GM12891 (cell line): ENCODE data around the gene AOC2.
A peak's percentile ranks its signal among the peaks of the same experiment; 100 is the strongest.

ENCODE experiments used
- DNase-seq: peaks from one replicate; pipeline ENCODE4 v3.0.0; 2011; ENCODE audit warnings: low spot score; ENCODE audit not compliant: insufficient read length
- FAIRE-seq: peaks from 2 replicates; lab custom pipeline; 2011; peaks lifted over from hg19 to GRCh38; lab: Jason Lieb, UNC
- PAX5 ChIP-seq: IDR thresholded peaks from 2 replicates; pipeline ENCODE4 v1.6.1; 2011; ENCODE audit warnings: low read length, moderate library complexity, mild to moderate bottlenecking; ENCODE audit not compliant: insufficient read depth, severe bottlenecking
- POLR2A ChIP-seq: IDR thresholded peaks from 2 replicates; pipeline ENCODE4 v1.6.1; 2011; ENCODE audit warnings: low read depth, low read length, control low read depth
- POLR2AphosphoS5 ChIP-seq: IDR thresholded peaks from 2 replicates; pipeline ENCODE4 v1.6.1; 2011; ENCODE audit warnings: low read depth, low read length, control low read depth
- POU2F2 ChIP-seq: IDR thresholded peaks from 2 replicates; pipeline ENCODE4 v1.6.1; 2011; ENCODE audit warnings: low read depth, mild to moderate bottlenecking, control low read depth, low read length, moderate library complexity
- SPI1 ChIP-seq: IDR thresholded peaks from 2 replicates; pipeline ENCODE4 v1.6.1; 2011; ENCODE audit warnings: low read depth, low read length, control low read depth
- TAF1 ChIP-seq: IDR thresholded peaks from 2 replicates; pipeline ENCODE4 v1.6.1; 2011; ENCODE audit warnings: low read depth, low read length, control low read depth

The AOC2 gene

DNA sequence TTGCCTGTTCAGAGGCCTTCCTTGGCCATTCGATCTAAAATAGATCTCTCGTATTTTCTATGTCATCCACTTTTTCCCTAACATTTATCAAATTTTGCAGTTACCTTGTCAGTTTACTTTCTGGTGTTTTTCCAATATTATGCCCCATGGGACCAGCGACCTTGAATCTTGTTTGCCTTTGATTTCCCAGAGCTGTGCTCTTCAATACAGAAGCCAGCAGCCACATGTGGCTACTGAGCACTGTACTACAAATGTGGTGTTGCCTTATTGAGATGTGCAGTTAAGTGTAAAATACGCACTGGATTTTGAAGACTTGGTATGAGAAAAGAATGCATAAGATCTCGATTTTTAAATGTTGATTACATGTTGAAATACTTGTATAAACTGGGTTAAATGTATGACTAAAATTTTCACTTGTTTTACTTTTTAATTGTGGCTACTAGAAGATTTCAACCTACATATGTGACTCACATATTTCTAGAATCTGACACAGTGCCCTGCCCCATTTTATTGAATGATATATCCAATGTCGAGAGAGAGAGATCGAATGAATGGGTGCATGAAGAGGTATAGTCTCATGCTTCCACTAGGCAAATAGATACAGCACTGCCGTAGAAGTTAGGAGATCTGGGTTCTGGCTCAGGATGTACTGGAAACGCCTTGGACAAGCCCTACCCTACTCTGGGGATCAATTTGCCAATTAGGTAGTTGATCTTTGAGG, 12.0 kb upstream of the AOC2 start:
- DNase-seq (no peak), FAIRE-seq (peak; percentile 33)
- TF ChIP-seq PAX5 (no peak), POU2F2 (no peak), TAF1 (no peak), POLR2A (no peak), SPI1 (no peak)

DNA sequence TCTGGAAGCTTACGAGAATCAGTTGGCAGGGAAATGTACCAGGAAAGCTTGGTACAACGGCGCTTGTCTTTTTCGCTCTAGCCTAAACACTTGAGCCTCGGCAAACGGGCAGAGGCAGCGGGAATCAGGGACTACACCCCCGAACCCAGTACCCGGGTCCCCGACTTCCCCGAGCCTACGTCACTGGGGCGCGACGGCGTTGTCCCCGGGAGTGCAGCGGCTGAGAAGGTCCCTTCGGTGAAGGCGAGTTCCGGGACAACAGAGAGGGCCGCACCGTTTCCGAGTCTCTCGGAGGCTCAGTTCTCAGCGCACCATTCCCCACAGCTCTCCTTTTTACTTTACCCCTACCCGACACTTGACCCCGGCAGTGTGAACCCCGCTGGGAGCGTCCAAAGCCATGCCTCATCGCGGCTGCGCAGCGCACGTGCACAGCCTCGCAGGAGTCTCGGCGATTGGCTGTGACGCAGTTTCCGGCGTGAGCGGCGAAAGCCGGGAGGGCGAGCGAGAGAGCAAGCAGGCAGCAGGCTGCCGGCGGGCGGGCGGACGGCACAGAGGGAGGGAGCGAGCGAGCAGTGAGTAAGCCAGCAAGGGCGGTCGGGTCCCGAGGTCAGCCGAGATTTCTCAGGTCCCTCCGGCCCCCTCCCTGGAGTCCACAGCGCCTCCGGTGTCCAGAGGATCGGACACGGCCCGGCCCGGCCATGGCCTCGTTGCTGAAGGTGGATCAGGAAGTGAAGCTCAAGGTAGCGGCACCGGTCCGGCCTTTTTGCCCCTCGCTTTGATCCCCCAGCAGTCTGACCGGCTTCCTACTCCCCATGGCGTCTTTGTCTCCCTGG, 11.2 kb upstream of the AOC2 start, which contains the start of gene PSME3:
Gene PSME3 (plus strand): TSS at position 464 of the 833 bp plus-strand sequence. CDS start 235 bp downstream, at position 699.
- FAIRE-seq (peak; percentile 98), DNase-seq (peak; percentile 93)
- TF ChIP-seq POLR2A (peak; percentile 95), SPI1 (no peak), TAF1 (peak; percentile 80), PAX5 (no peak), POU2F2 (no peak; the same call in 1 of the 2 replicates), POLR2AphosphoS5 (peak; percentile 84)

DNA sequence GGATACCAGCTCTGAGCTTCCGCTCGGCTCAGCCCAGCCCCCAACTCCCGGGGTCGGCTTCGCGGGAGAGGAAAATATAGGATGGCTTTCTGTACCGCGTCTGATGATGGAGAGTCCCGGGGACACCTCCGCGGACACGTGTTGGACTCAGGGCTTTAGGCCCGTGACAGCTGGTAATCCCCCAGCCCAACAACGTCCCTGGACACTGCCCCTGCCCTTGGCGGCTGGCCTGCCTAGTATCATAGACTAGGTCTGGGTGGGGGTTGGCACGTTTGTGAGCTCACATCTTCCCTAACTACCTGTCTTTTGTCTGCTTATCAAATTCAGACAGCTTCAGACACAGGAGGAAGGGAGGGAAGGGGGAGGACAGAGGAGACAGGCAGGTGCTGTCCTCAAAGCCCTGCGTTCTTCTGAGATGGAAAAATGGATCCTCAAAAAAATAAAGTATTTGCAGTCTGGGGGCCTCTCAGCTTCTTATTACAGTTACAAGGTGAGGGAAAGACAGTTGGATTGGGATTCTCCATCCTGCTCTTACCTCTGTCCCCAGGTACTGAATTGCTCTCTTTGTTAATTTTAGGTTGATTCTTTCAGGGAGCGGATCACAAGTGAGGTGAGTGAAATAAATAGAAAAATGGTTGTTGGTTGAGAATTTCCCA, 10.5 kb upstream of the AOC2 start:
- FAIRE-seq (peak; percentile 26), DNase-seq (no peak)
- TF ChIP-seq TAF1 = no peak
- no peak for TF ChIP-seq POLR2A
- no peak for TF ChIP-seq PAX5
- no peak for TF ChIP-seq POLR2AphosphoS5
- no peak for TF ChIP-seq SPI1
- no peak for TF ChIP-seq POU2F2

DNA sequence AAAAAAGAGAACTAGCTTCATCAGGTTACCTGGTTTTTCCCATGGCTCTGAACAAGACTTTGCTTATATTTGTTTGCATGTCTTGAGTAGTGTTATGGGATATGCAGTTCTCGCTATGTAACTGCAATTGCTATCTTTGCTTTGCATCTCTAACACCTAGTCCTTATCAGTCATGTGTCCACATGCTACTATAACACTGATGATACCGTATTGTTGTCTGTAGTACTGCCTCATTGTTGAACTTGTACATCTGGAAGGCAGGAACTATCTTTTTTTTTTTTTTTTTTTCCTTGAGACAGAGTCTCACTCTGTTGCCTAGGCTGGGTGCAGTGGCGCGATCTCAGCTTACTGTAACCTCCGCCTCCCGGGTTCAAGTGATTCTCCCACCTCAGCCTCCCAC, 8.6 kb upstream of the AOC2 start:
- FAIRE-seq (no peak), DNase-seq (no peak)
- TF ChIP-seq POLR2AphosphoS5 (no peak), PAX5 (no peak), TAF1 (no peak), POU2F2 (no peak), SPI1 (no peak), POLR2A (no peak)

DNA sequence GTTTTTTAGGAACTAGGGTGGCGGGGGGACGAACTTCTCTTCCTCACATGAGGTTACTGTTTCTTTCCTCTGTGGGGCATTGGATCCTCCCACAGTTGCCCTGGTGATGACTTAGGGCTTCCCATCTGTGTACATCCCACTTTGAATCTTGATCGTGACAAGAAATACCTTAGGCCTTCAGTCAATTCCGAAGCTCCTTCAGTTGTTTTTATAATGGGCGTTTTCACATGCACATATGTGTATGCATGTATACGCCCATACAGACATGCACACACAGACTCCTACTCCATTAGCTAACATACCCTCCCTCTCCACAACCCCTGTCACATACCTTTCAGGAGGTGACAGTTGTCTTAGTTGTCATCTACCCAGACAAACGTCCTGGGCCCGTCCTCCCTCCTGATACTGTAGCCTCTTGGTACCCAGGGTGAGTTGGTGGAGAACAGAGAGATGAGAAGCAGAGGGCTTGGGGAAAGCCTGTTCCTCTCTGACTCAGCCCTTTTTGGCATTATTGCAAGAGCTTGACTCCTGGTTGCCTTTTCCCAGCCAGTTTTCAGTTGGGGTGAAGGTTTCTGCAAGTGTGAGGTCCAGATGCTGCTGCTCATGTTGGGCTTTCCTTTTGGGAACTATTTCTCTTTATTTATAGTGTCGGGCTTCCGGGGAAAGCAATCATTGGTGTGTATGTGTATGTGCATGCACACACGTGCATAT, 2.2 kb upstream of the AOC2 start:
- TF ChIP-seq POLR2AphosphoS5 = no peak
- TF ChIP-seq TAF1 = no peak
- DNase-seq = no peak
- peak; percentile 23 for FAIRE-seq

DNA sequence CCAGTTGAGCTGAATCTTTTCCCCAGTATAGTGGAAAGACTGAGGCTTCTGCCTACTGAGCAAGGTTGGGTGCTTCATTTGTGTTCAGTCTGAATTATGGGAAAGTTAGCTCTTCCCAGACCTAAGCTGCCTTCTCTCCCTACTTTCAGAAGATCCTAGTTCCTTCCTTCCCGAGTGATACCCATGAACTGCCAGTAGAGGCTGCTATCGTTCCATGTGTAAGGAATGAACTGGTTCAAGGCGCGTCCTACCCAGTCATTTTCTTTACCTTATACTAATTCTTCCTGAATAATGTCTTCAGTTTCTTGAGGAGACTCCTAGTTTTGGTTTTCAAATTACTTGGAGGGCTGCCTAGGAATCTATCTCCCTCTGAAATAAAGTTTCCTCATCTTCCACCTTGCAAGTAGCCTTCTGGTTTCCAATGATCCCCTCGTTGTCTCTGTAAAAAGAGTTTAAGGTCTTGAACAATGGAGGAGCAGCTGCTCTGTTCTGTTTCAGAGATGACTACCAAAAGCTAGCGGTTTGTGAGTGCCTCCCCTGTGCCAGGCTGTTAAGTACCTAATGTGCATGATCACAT, 934 bp upstream of the AOC2 start:
- peak; percentile 69 for FAIRE-seq
- no peak for DNase-seq
- TF ChIP-seq TAF1 (no peak), SPI1 (0 out of 2 replicates have a peak, but pooled peaks have one; percentile 16)

DNA sequence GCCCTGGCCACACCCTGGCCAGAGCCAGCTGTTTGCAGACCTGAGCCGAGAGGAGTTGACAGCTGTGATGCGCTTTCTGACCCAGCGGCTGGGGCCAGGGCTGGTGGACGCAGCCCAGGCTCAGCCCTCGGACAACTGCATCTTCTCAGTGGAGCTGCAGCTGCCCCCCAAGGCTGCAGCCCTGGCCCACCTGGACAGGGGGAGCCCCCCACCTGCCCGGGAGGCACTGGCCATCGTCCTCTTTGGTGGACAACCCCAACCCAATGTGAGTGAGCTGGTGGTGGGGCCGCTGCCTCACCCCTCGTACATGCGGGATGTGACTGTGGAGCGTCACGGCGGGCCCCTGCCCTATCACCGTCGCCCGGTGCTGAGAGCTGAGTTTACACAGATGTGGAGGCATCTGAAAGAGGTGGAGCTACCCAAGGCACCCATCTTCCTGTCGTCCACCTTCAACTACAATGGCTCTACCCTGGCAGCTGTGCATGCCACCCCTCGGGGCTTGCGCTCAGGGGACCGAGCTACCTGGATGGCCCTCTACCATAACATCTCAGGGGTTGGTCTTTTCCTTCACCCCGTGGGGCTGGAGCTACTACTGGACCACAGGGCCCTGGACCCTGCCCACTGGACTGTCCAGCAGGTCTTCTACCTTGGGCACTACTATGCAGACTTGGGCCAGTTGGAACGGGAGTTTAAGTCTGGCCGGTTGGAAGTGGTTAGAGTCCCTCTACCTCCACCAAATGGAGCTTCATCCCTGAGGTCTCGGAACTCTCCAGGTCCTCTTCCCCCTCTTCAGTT, 578 bp downstream of the AOC2 start:
- DNase-seq (no peak), FAIRE-seq (no peak)
- TF ChIP-seq POU2F2 (no peak), TAF1 (no peak), SPI1 (no peak), POLR2A (no peak), POLR2AphosphoS5 (no peak; the same call in 1 of the 2 replicates), PAX5 (no peak)

DNA sequence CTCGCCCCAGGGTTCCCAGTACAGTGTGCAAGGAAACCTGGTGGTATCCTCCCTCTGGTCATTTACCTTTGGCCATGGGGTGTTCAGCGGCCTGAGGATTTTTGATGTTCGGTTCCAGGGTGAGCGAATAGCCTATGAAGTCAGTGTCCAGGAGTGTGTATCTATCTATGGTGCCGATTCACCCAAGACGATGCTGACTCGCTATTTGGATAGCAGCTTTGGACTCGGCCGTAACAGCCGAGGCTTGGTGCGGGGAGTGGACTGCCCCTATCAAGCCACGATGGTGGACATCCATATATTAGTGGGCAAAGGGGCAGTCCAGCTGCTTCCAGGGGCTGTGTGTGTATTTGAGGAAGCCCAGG, 1.2 kb downstream of the AOC2 start:
- TF ChIP-seq SPI1 = no peak
- TF ChIP-seq POU2F2 = no peak
- TF ChIP-seq PAX5 = no peak
- no peak for TF ChIP-seq TAF1
- no peak for TF ChIP-seq POLR2AphosphoS5
- TF ChIP-seq POLR2A = no peak
- DNase-seq = no peak
- no peak for FAIRE-seq
